ENCODE results near the gene CCT8.

CCT8 gene

DNA sequence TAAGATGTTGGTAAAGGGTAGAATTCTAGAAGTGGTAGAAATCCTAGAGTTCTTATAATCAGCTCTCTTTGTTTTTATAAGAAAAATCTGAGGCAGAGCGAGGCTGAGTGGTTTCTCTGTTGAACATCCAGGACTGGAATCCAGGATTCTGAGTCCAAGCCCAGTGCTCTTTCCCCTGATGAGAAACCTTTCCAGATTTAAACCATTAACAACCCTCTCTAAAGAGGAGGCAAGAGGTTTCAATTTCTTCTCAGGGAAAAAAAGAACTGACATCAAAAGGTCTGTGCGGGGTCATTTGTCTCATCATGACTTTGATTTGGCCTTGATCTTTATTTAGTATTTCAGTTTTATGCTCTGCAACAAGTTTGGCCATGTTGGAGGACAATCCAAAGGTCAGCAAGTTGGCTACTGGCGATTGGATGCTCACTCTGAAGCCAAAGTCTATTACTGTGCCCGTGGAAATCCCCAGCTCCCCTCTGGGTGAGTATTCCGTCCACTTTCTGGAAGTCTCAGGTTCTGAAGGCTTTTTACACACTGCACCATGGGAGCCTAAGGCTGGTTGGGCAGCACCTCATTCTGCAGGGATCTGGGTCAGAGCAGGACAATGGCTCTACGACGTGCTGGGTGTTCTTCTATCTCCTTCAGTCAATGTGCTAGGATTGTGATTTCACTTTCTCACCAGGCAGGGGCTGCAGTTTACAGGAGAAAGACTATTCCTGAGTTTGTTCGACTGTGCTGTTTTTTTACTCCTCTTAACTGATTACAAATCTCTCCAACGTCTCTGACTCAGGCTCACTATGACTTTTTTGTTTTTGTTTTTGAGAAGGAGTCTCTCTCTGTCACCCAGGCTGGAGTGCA, 18.9 kb upstream of the CCT8 start:
- Histone ChIP-seq H3K4me3 (ENCODE audit: low read depth, low read length) (no peak overlapping the region), H3K4me1 (no peaks in the 10 kb centered on the region), H3K36me3 (no peaks in the 10 kb centered on the region), H3K27me3 (peaks cover 30% of the 10 kb centered on the region), H3K9me3 (no peaks in the 10 kb centered on the region)
- TF ChIP-seq, protein P1, sequence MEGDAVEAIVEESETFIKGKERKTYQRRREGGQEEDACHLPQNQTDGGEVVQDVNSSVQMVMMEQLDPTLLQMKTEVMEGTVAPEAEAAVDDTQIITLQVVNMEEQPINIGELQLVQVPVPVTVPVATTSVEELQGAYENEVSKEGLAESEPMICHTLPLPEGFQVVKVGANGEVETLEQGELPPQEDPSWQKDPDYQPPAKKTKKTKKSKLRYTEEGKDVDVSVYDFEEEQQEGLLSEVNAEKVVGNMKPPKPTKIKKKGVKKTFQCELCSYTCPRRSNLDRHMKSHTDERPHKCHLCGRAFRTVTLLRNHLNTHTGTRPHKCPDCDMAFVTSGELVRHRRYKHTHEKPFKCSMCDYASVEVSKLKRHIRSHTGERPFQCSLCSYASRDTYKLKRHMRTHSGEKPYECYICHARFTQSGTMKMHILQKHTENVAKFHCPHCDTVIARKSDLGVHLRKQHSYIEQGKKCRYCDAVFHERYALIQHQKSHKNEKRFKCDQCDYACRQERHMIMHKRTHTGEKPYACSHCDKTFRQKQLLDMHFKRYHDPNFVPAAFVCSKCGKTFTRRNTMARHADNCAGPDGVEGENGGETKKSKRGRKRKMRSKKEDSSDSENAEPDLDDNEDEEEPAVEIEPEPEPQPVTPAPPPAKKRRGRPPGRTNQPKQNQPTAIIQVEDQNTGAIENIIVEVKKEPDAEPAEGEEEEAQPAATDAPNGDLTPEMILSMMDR (IDR thresholded peaks at IDR 0.05; ENCODE audit: low read depth, low read length), result no peak
- no peak for DNase-seq

DNA sequence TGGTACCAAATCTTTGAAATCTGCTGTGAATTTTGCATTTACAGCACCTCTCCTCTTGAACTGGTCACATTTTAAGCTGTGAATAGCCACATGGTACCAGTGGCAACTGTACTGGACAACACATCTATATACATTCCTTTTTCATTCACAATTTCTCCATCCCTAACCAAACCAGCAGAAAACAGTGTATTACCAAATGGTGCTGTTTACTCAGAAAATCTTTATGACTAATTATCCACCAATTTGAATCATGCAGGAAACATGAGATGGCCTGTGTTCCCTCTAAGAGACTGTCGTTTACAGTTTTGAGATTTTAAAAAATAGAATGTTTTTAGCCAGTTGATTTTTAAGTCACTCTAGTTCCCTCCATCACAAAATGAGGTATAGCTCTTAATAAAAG, 17.6 kb upstream of the CCT8 start:
- no peaks in the 10 kb centered on the region for H3K36me3 ChIP-seq
- TF ChIP-seq, protein P1 (IDR thresholded peaks at IDR 0.05; ENCODE audit: low read depth, low read length), result no peak
- no peaks in the 10 kb centered on the region for H3K9me3 ChIP-seq
- no peaks in the 10 kb centered on the region for H3K4me1 ChIP-seq
- H3K4me3 ChIP-seq (ENCODE audit: low read depth, low read length), result no peak overlapping the region
- DNase-seq, result no peak
- H3K27me3 ChIP-seq, result peaks cover 41% of the 10 kb centered on the region

DNA sequence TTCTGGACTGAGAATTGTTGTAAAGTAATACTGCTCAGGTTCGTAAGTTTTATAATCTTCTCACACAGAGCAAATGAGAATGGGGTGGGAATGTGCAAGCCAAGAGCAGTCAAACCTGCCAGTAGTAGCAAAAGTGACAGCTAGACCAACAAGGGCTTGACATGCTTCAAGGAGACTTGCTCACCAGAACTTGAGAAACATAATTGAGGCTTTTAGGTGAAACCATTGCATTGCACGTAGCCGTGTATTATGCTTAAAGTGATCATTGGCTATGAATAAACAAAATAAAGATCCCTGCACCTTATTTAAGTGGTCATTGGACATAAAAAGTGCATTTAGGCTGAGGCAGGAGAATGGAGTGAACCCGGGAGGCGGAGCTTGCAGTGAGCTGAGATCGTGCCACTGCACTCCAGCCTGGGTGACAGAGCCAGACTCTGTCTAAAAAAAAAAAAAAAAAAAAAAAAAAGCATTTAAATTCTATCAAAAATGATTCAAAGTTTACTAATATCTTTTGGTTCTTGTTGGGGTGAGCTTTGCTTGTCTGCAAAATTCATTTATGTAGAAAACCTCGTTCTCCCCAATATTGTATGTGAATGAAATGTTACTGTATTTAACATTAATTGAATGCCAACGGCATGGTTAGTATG, 11.8 kb upstream of the CCT8 start:
- Histone ChIP-seq H3K4me3 (ENCODE audit: low read depth, low read length) (no peak overlapping the region), H3K27me3 (peaks cover 51% of the 10 kb centered on the region), H3K36me3 (no peaks in the 10 kb centered on the region), H3K4me1 (peaks cover 12% of the 10 kb centered on the region), H3K9me3 (no peaks in the 10 kb centered on the region)
- TF ChIP-seq, protein P1 (IDR thresholded peaks at IDR 0.05; ENCODE audit: low read depth, low read length), result no peak
- no peak for DNase-seq

- DNase-seq, result no peak
- H3K27me3 ChIP-seq, result peaks cover 48% of the 10 kb centered on the region
- TF ChIP-seq, protein P1 (IDR thresholded peaks at IDR 0.05; ENCODE audit: low read depth, low read length), result no peak
- no peak overlapping the region for H3K4me3 ChIP-seq (ENCODE audit: low read depth, low read length)
- H3K36me3 ChIP-seq, result no peaks in the 10 kb centered on the region
- H3K4me1 ChIP-seq, result peaks cover 12% of the 10 kb centered on the region
- no peaks in the 10 kb centered on the region for H3K9me3 ChIP-seq
Observed at GRCh38 chr21:29084372-29084771, 10.9 kb upstream of the CCT8 start.

- no peak for DNase-seq
Observed at GRCh38 chr21:29083306-29083705, 9.9 kb upstream of the CCT8 start.

More at GRCh38 chr21:29083306-29083705, 9.9 kb upstream of the CCT8 start:
- H3K9me3 ChIP-seq, result no peaks in the 10 kb centered on the region
- peaks cover 12% of the 10 kb centered on the region for H3K4me1 ChIP-seq
- peaks cover 42% of the 10 kb centered on the region for H3K27me3 ChIP-seq
- TF ChIP-seq, protein P1 (IDR thresholded peaks at IDR 0.05; ENCODE audit: low read depth, low read length), result no peak
- H3K4me3 ChIP-seq (ENCODE audit: low read depth, low read length), result no peak overlapping the region
- H3K36me3 ChIP-seq, result no peaks in the 10 kb centered on the region
